Small intestine (tissue), 7 donors: ENCODE measurements around the gene NOSTRIN. TPM values are rescaled to one million over a fixed set of nuclear protein-coding genes. Genes with fewer than 3 reads are reported as not detected.
A peak's percentile ranks its signal among the peaks of the same experiment; 100 is the strongest.

Source experiments
- DNase-seq, 2 donors: peaks; one replicate each; pipeline versions ENCODE4 v3.0.0 to v3.0.0-alpha.2; 2013
- FAIRE-seq: peaks from 2 replicates; lab custom pipeline; 2012; peaks lifted over from hg19 to GRCh38; lab: Jason Lieb, UNC
- H3K27ac ChIP-seq, 3 donors: one replicate each; pipeline ENCODE4 v1.5.1; 2013; ENCODE audit warnings: low read length in 2 of 3, mild to moderate bottlenecking in 2 of 3, control low read depth in 1 of 3, inconsistent platforms in 1 of 3, low read depth in 1 of 3, moderate library complexity in 1 of 3
- H3K27me3 ChIP-seq, 3 donors: one replicate each; pipeline ENCODE4 v1.6.1; 2013; ENCODE audit warnings: low read length in 3 of 3, inconsistent platforms in 1 of 3; ENCODE audit not compliant: control insufficient read depth in 3 of 3, insufficient read depth in 3 of 3
- H3K36me3 ChIP-seq, 3 donors: one replicate each; pipeline ENCODE4 v1.6.1; 2013; ENCODE audit warnings: low read length in 3 of 3, inconsistent platforms in 1 of 3, low read depth in 1 of 3, mild to moderate bottlenecking in 1 of 3, moderate library complexity in 1 of 3; ENCODE audit not compliant: control insufficient read depth in 3 of 3, insufficient read depth in 2 of 3
- H3K4me1 ChIP-seq, 3 donors: one replicate each; pipeline ENCODE4 v1.6.1; 2013; ENCODE audit warnings: low read length in 2 of 3, inconsistent platforms in 1 of 3, low read depth in 1 of 3, mild to moderate bottlenecking in 1 of 3, moderate library complexity in 1 of 3; ENCODE audit not compliant: control insufficient read depth in 3 of 3, insufficient read depth in 2 of 3
- H3K4me3 ChIP-seq, 3 donors: one replicate each; pipeline ENCODE4 v1.5.1; 2013; ENCODE audit warnings: low read length in 3 of 3, control low read depth in 1 of 3, inconsistent platforms in 1 of 3, low read depth in 1 of 3, mild to moderate bottlenecking in 1 of 3, moderate library complexity in 1 of 3
- H3K9me3 ChIP-seq, 2 donors: one replicate each; pipeline ENCODE4 v1.6.1; 2013; ENCODE audit warnings: low read depth in 1 of 2, low read length in 1 of 2; ENCODE audit not compliant: control insufficient read depth in 2 of 2, insufficient read depth in 1 of 2
- WGBS, 3 donors: extraction: QIAGEN DNeasy Blood & Tissue Kit; methylation state at CpG; one replicate each; pipeline ENCODE4 v1.1.7; 2013; 5-methylcytosine and 5-hydroxymethylcytosine counted together
- polyA plus RNA-seq, 4 donors: library from polyadenylated mRNA; stranded (reverse) in 3 of 4; unstranded in 1 of 4; fragments of 200-250 nt in 3 of 4; fragments of 120-200 nt in 1 of 4; gene quantifications; one replicate each; pipeline versions ENCODE4 v1.2.1 to v1.2.3, GENCODE V29; 2013
- donor health status: healthy with polysubstance abuse.
- donor health status: control.
- donor health status: control.
- donor health status: Bipolar disorder and iron deficiency.
- donor health status: healthy.

Gene NOSTRIN
- polyA plus RNA-seq, 4 donors: 14.0 to 43.8 (median 36.9) TPM

- no peak overlapping the region for H3K4me3 ChIP-seq
- FAIRE-seq (no peak), DNase-seq (no peak)
- H3K27me3 ChIP-seq: no peaks in the 10 kb centered on the region
- 14 to 64% (median 27%) methylated on average over 1 of the region's 1 CpG for WGBS, 3 donors
- no peaks in the 10 kb centered on the region for H3K9me3 ChIP-seq
- no peaks in the 10 kb centered on the region for H3K4me1 ChIP-seq
- no peaks in the 10 kb centered on the region for H3K36me3 ChIP-seq
- no peak overlapping the region for H3K27ac ChIP-seq
Measured at GRCh38 chr2:168897449-168897848, 95.0 kb downstream of the NOSTRIN start.

GRCh38 chr2:168901003-168901402 lies 98.6 kb downstream of the NOSTRIN start, which contains the start of gene G6PC2:
G6PC2 (plus strand) TSS chr2:168901291; CDS start chr2:168901332, 41 bp downstream.
- 58 to 82% (median 73%) methylated on average over 5 of the region's 5 CpGs for WGBS, 3 donors
- no peaks in the 10 kb centered on the region for H3K4me1 ChIP-seq
- H3K9me3 ChIP-seq: no peaks in the 10 kb centered on the region
- no peaks in the 10 kb centered on the region for H3K27me3 ChIP-seq
- H3K4me3 ChIP-seq: no peak within 1 kb of the TSS
- no peak for FAIRE-seq
- no peaks in the 10 kb centered on the region for H3K36me3 ChIP-seq
- H3K27ac ChIP-seq: no peak within 1 kb of the TSS
- no peak for DNase-seq

GRCh38 chr2:168903888-168904287 lies 101.5 kb downstream of the NOSTRIN start:
- DNase-seq: no peak
- 90 to 95% (median 91%) methylated on average over 2 of the region's 2 CpGs for WGBS, 3 donors
- FAIRE-seq: no peak
- no peak overlapping the region for H3K27ac ChIP-seq
- no peaks in the 10 kb centered on the region for H3K27me3 ChIP-seq
- no peaks in the 10 kb centered on the region for H3K4me1 ChIP-seq
- H3K4me3 ChIP-seq: no peak overlapping the region
- H3K36me3 ChIP-seq: no peaks in the 10 kb centered on the region
- H3K9me3 ChIP-seq: no peaks in the 10 kb centered on the region

- no peaks in the 10 kb centered on the region for H3K9me3 ChIP-seq
- no peaks in the 10 kb centered on the region for H3K36me3 ChIP-seq
- H3K27ac ChIP-seq: no peak overlapping the region
- no peak overlapping the region for H3K4me3 ChIP-seq
- 89 to 96% (median 93%) methylated on average over 3 of the region's 3 CpGs for WGBS, 3 donors
- H3K4me1 ChIP-seq: no peaks in the 10 kb centered on the region
- FAIRE-seq (no peak), DNase-seq (no peak)
- no peaks in the 10 kb centered on the region for H3K27me3 ChIP-seq
Measured at GRCh38 chr2:168904358-168904757, 101.9 kb downstream of the NOSTRIN start.

- H3K9me3 ChIP-seq: no peaks in the 10 kb centered on the region
- WGBS, 3 donors: 93 to 97% (median 94%) methylated on average over 8 of the region's 8 CpGs
- H3K4me3 ChIP-seq: no peak overlapping the region
- peaks cover 0 to 17% (median 0%) of the 10 kb centered on the region in 3 donors for H3K27me3 ChIP-seq
- DNase-seq: no peak
- H3K4me1 ChIP-seq: no peaks in the 10 kb centered on the region
- H3K36me3 ChIP-seq: no peaks in the 10 kb centered on the region
- FAIRE-seq: no peak
- no peak overlapping the region for H3K27ac ChIP-seq
Measured at GRCh38 chr2:168907940-168908662, 105.7 kb downstream of the NOSTRIN start.

GRCh38 chr2:168910330-168910729 lies 107.9 kb downstream of the NOSTRIN start:
- no peaks in the 10 kb centered on the region for H3K36me3 ChIP-seq
- peaks cover 0 to 17% (median 0%) of the 10 kb centered on the region in 3 donors for H3K27me3 ChIP-seq
- FAIRE-seq (no peak), DNase-seq (no peak)
- H3K27ac ChIP-seq: no peak overlapping the region
- WGBS, 3 donors: 81 to 82% (median 82%) methylated on average over 5 of the region's 5 CpGs
- H3K4me1 ChIP-seq: no peaks in the 10 kb centered on the region
- no peak overlapping the region for H3K4me3 ChIP-seq
- peaks cover 0 to under 1% of the 10 kb centered on the region in 2 donors for H3K9me3 ChIP-seq

- WGBS, 3 donors: 58 to 60% (median 58%) methylated on average over 6 of the region's 6 CpGs
- no peak for DNase-seq
- Histone ChIP-seq H3K4me1 (no peaks in the 10 kb centered on the region), H3K27ac (no peak overlapping the region), H3K4me3 (no peak overlapping the region), H3K9me3 (peaks cover 0 to 8% of the 10 kb centered on the region in 2 donors), H3K36me3 (no peaks in the 10 kb centered on the region), H3K27me3 (peaks cover 0 to 17% (median 0%) of the 10 kb centered on the region in 3 donors)
- no peak for FAIRE-seq
Measured at GRCh38 chr2:168912466-168912865, 110.0 kb downstream of the NOSTRIN start.

GRCh38 chr2:168912901-168913369 lies 110.5 kb downstream of the NOSTRIN start:
- Histone ChIP-seq H3K4me3 (no peak overlapping the region), H3K9me3 (peaks cover 0 to 8% of the 10 kb centered on the region in 2 donors), H3K27me3 (peaks cover 0 to 17% (median 0%) of the 10 kb centered on the region in 3 donors), H3K4me1 (no peaks in the 10 kb centered on the region), H3K36me3 (no peaks in the 10 kb centered on the region), H3K27ac (no peak overlapping the region)
- FAIRE-seq (no peak), DNase-seq (peak; percentile 25 to 30)
- WGBS, 3 donors: 21 to 38% (median 32%) methylated on average over 21 of the region's 21 CpGs
